Measurements from ENCODE around the gene RENBP.

Gene RENBP

GRCh38 chrX:153966283-153966688, 21.8 kb upstream of the RENBP start:
- DNase-seq (ENCODE audit: insufficient read length, low spot score) = no peak
- TF ChIP-seq PAX5 (IDR thresholded peaks at IDR 0.05; ENCODE audit: insufficient read depth, low read length, severe bottlenecking) = no peak
- no peak for TF ChIP-seq POU2F2 (IDR thresholded peaks at IDR 0.05; ENCODE audit: low read depth, low read length)
- no peak for FAIRE-seq

GRCh38 chrX:153965406-153965805, 21.0 kb upstream of the RENBP start:
- FAIRE-seq (peak; percentile 33), DNase-seq (ENCODE audit: insufficient read length, low spot score) (no peak)
- no peak for TF ChIP-seq SPI1 (IDR thresholded peaks at IDR 0.05; ENCODE audit: low read depth, low read length)
- TF ChIP-seq PAX5 (IDR thresholded peaks at IDR 0.05; ENCODE audit: insufficient read depth, low read length, severe bottlenecking) = no peak
- TF ChIP-seq POLR2AphosphoS5 (IDR thresholded peaks at IDR 0.05; ENCODE audit: low read depth, low read length) = no peak
- TF ChIP-seq TAF1 (IDR thresholded peaks at IDR 0.05; ENCODE audit: low read depth, low read length) = no peak
- TF ChIP-seq POLR2A (IDR thresholded peaks at IDR 0.05; ENCODE audit: low read depth, low read length) = no peak
- no peak for TF ChIP-seq POU2F2 (IDR thresholded peaks at IDR 0.05; ENCODE audit: low read depth, low read length)

- TF ChIP-seq POLR2AphosphoS5 (IDR thresholded peaks at IDR 0.05; ENCODE audit: low read depth, low read length) (no peak), POLR2A (IDR thresholded peaks at IDR 0.05; ENCODE audit: low read depth, low read length) (no peak), SPI1 (IDR thresholded peaks at IDR 0.05; ENCODE audit: low read depth, low read length) (no peak), PAX5 (IDR thresholded peaks at IDR 0.05; ENCODE audit: insufficient read depth, low read length, severe bottlenecking) (no peak)
- FAIRE-seq = no peak
- DNase-seq (ENCODE audit: insufficient read length, low spot score) = no peak
Measured at GRCh38 chrX:153964105-153964504, 19.7 kb upstream of the RENBP start.

GRCh38 chrX:153963546-153963945, 19.1 kb upstream of the RENBP start:
- no peak for TF ChIP-seq POU2F2 (IDR thresholded peaks at IDR 0.05; ENCODE audit: low read depth, low read length)
- DNase-seq (ENCODE audit: insufficient read length, low spot score) = no peak
- FAIRE-seq = no peak

- no peak for FAIRE-seq
Measured at GRCh38 chrX:153961292-153961691, 16.8 kb upstream of the RENBP start.

GRCh38 chrX:153960786-153961185, 16.3 kb upstream of the RENBP start:
- DNase-seq (ENCODE audit: insufficient read length, low spot score) (no peak), FAIRE-seq (no peak)
- no peak for TF ChIP-seq POLR2AphosphoS5 (IDR thresholded peaks at IDR 0.05; ENCODE audit: low read depth, low read length)
- no peak for TF ChIP-seq POU2F2 (IDR thresholded peaks at IDR 0.05; ENCODE audit: low read depth, low read length)
- no peak for TF ChIP-seq TAF1 (IDR thresholded peaks at IDR 0.05; ENCODE audit: low read depth, low read length)
- TF ChIP-seq SPI1 (IDR thresholded peaks at IDR 0.05; ENCODE audit: low read depth, low read length) = no peak
- TF ChIP-seq POLR2A (IDR thresholded peaks at IDR 0.05; ENCODE audit: low read depth, low read length) = no peak
- TF ChIP-seq PAX5 (IDR thresholded peaks at IDR 0.05; ENCODE audit: insufficient read depth, low read length, severe bottlenecking) = no peak

More at GRCh38 chrX:153961292-153961691, 16.8 kb upstream of the RENBP start:
- no peak for DNase-seq (ENCODE audit: insufficient read length, low spot score)
- TF ChIP-seq SPI1 (IDR thresholded peaks at IDR 0.05; ENCODE audit: low read depth, low read length) = no peak
- TF ChIP-seq POLR2AphosphoS5 (IDR thresholded peaks at IDR 0.05; ENCODE audit: low read depth, low read length) = no peak
- TF ChIP-seq TAF1 (IDR thresholded peaks at IDR 0.05; ENCODE audit: low read depth, low read length) = no peak
- TF ChIP-seq POU2F2 (IDR thresholded peaks at IDR 0.05; ENCODE audit: low read depth, low read length) = no peak
- TF ChIP-seq PAX5 (IDR thresholded peaks at IDR 0.05; ENCODE audit: insufficient read depth, low read length, severe bottlenecking) = no peak
- TF ChIP-seq POLR2A (IDR thresholded peaks at IDR 0.05; ENCODE audit: low read depth, low read length) = no peak

GRCh38 chrX:153960077-153960476, 15.6 kb upstream of the RENBP start:
- TF ChIP-seq POLR2AphosphoS5 (IDR thresholded peaks at IDR 0.05; ENCODE audit: low read depth, low read length) (no peak), SPI1 (IDR thresholded peaks at IDR 0.05; ENCODE audit: low read depth, low read length) (no peak), POLR2A (IDR thresholded peaks at IDR 0.05; ENCODE audit: low read depth, low read length) (no peak), POU2F2 (IDR thresholded peaks at IDR 0.05; ENCODE audit: low read depth, low read length) (no peak), PAX5 (IDR thresholded peaks at IDR 0.05; ENCODE audit: insufficient read depth, low read length, severe bottlenecking) (no peak), TAF1 (IDR thresholded peaks at IDR 0.05; ENCODE audit: low read depth, low read length) (no peak)
- FAIRE-seq (no peak), DNase-seq (ENCODE audit: insufficient read length, low spot score) (no peak)

- FAIRE-seq (no peak), DNase-seq (ENCODE audit: insufficient read length, low spot score) (no peak)
- TF ChIP-seq PAX5 (IDR thresholded peaks at IDR 0.05; ENCODE audit: insufficient read depth, low read length, severe bottlenecking) = no peak
- no peak for TF ChIP-seq SPI1 (IDR thresholded peaks at IDR 0.05; ENCODE audit: low read depth, low read length)
- no peak for TF ChIP-seq POU2F2 (IDR thresholded peaks at IDR 0.05; ENCODE audit: low read depth, low read length)
- no peak for TF ChIP-seq TAF1 (IDR thresholded peaks at IDR 0.05; ENCODE audit: low read depth, low read length)
- no peak for TF ChIP-seq POLR2A (IDR thresholded peaks at IDR 0.05; ENCODE audit: low read depth, low read length)
- no peak for TF ChIP-seq POLR2AphosphoS5 (IDR thresholded peaks at IDR 0.05; ENCODE audit: low read depth, low read length)
Measured at GRCh38 chrX:153959649-153960048, 15.2 kb upstream of the RENBP start.

GRCh38 chrX:153958605-153959004, 14.2 kb upstream of the RENBP start:
- FAIRE-seq = no peak
- DNase-seq (ENCODE audit: insufficient read length, low spot score) = no peak
- TF ChIP-seq POLR2AphosphoS5 (IDR thresholded peaks at IDR 0.05; ENCODE audit: low read depth, low read length) (0 out of 2 replicates have a peak, but pooled peaks have one; percentile 8), POU2F2 (IDR thresholded peaks at IDR 0.05; ENCODE audit: low read depth, low read length) (no peak)

- DNase-seq (ENCODE audit: insufficient read length, low spot score) (no peak), FAIRE-seq (no peak)
- no peak for TF ChIP-seq POLR2A (IDR thresholded peaks at IDR 0.05; ENCODE audit: low read depth, low read length)
- TF ChIP-seq PAX5 (IDR thresholded peaks at IDR 0.05; ENCODE audit: insufficient read depth, low read length, severe bottlenecking) = no peak
- no peak for TF ChIP-seq SPI1 (IDR thresholded peaks at IDR 0.05; ENCODE audit: low read depth, low read length)
- TF ChIP-seq TAF1 (IDR thresholded peaks at IDR 0.05; ENCODE audit: low read depth, low read length) = no peak
- no peak for TF ChIP-seq POLR2AphosphoS5 (IDR thresholded peaks at IDR 0.05; ENCODE audit: low read depth, low read length)
- TF ChIP-seq POU2F2 (IDR thresholded peaks at IDR 0.05; ENCODE audit: low read depth, low read length) = no peak
Measured at GRCh38 chrX:153957224-153957623, 12.8 kb upstream of the RENBP start.
